ENCODE results near the gene SLC8A3.

SLC8A3 gene

DNA sequence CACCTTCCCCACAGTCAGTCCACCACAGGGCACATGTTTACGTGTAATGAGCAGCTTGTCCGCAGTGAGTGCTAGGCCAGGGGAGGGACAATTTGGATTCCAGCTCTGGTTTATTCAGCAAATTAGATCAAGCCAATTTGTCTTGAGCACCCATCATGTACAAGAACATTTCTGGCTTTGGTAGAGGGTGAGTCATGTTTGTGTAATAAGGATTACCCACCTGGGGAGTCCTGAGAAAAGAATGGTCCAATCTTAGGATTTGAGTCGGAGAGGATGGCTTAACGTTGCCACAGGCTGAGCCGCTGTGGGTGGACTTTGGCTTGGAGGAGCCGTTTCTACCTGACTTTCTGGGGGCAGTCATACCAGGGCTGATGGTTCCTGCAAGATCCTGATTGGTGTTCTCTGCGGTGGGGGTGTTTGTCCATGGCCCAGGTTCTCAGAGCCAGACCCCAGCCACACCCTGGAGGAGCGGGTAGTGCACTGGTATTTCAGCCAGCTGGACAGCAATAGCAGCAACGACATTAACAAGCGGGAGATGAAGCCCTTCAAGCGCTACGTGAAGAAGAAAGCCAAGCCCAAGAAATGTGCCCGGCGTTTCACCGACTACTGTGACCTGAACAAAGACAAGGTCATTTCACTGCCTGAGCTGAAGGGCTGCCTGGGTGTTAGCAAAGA, 165.8 kb downstream of the SLC8A3 start:
- in situ Hi-C loops (cut with MboI; ENCODE audit: low pct_unique_long_range_greater_than_20kb, low sequenced_read_pairs, unreplicated experiment) = loop anchor here (10.0 kb wide), 1 partner anchor 208 kb away; no protein-coding TSS in a partner anchor
- TF ChIP-seq, protein P1, sequence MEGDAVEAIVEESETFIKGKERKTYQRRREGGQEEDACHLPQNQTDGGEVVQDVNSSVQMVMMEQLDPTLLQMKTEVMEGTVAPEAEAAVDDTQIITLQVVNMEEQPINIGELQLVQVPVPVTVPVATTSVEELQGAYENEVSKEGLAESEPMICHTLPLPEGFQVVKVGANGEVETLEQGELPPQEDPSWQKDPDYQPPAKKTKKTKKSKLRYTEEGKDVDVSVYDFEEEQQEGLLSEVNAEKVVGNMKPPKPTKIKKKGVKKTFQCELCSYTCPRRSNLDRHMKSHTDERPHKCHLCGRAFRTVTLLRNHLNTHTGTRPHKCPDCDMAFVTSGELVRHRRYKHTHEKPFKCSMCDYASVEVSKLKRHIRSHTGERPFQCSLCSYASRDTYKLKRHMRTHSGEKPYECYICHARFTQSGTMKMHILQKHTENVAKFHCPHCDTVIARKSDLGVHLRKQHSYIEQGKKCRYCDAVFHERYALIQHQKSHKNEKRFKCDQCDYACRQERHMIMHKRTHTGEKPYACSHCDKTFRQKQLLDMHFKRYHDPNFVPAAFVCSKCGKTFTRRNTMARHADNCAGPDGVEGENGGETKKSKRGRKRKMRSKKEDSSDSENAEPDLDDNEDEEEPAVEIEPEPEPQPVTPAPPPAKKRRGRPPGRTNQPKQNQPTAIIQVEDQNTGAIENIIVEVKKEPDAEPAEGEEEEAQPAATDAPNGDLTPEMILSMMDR (IDR thresholded peaks at IDR 0.05; ENCODE audit: extremely low read depth, insufficient read depth, missing control alignments) = no peak
- no peak for DNase-seq (ENCODE audit: low spot score)

DNA sequence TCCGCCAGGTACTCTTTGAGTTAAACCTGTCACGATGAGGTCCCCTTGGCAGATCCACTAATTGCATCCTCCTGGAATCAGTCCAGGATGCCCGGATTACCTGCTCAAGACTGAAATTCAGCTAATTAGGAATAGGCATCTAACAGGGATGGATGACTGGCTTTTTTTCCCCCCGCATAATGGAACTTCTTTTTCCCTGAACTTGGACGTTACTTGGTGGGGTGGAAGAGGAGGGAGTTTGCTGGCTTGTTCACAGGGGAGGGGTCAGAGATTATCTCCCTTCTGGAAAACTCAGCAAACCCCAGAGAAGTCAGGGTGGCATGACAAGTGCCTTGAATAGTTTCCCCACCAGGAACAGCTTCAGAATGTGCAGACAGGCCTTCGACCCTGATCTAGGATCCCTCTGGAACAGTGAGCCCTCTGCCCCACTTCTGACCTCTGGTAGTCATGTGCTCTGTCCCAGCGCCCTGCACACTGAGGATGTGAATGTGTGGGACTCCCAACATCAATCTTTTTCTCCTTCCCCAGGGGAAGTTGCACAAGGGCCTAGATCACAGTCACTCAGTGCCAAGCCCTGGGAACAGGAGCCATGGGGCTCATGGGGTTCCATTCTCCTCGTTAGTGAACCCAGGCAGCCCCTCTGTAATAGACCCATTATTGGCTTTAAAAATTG, 167.1 kb downstream of the SLC8A3 start:
- in situ Hi-C loops (cut with MboI; ENCODE audit: low pct_unique_long_range_greater_than_20kb, low sequenced_read_pairs, unreplicated experiment) = loop anchor here (10.0 kb wide), 1 partner anchor 207 kb away; no protein-coding TSS in a partner anchor
- no peak for DNase-seq (ENCODE audit: low spot score)
- TF ChIP-seq, protein P1 (IDR thresholded peaks at IDR 0.05; ENCODE audit: extremely low read depth, insufficient read depth, missing control alignments) = no peak

DNA sequence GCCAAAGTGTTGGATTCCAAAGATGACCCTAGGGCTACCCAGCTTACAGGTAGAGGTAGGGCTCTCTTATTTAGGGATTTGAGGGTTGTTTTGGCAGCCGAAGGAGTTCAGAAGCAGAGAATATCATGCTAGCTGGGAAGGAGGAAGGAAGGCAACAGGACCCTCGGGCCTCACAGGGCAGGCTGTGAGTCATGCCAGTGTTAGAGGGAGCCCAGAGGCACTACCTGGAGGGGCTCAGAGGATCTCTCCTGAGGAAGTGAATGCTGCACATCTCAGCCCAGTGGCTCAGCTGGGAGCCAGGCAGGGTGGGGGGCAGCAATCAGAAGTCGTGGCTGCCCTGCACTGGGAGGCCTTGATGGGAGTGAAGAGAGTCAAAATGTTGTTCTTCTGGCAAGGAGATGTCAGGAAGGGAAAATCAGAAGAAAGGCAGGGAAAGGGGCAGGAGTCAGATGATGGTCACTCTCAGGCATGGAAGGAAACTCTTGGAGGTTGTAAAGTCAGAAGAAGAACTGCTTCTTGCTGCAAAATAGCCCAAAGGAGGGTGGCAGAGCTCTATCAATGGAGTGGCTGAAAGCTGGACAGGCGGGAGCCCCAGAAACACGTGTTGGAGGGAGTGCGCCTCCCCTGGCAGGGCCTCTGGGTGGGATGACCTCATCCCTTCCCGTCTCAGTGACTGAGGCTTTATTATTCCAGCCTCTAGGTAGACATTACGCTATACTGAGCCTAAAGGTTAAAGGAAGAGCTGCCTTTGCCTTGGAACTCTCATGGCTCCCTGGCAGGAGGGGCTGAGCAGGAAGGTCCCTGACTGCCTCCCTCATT, 168.2 kb downstream of the SLC8A3 start:
- DNase-seq (ENCODE audit: low spot score) = no peak
- in situ Hi-C loops (cut with MboI; ENCODE audit: low pct_unique_long_range_greater_than_20kb, low sequenced_read_pairs, unreplicated experiment) = loop anchor here (10.0 kb wide), 1 partner anchor 206 kb away; no protein-coding TSS in a partner anchor
- TF ChIP-seq, protein P1 (IDR thresholded peaks at IDR 0.05; ENCODE audit: extremely low read depth, insufficient read depth, missing control alignments) = no peak

DNA sequence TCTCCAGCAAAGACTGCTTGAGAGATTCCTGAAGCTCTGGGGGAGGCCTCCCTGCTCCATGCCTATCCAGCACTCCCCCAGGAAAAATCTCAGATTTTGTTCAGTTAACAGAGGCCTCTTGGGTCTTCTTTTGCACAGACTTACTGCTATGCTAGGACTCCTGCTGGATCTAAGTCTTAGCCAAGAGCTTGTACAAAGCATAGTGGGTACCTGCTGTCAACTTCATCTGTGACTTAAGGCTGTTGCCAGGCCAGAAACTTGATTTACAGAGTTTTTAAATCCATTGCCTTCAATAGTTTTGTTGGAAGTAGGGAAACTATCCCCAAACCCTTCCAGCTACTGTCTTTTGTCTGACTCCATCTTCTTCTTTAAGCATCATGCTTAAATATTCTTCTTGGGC, 169.1 kb downstream of the SLC8A3 start:
- TF ChIP-seq, protein P1 (IDR thresholded peaks at IDR 0.05; ENCODE audit: extremely low read depth, insufficient read depth, missing control alignments) = no peak
- in situ Hi-C loops (cut with MboI; ENCODE audit: low pct_unique_long_range_greater_than_20kb, low sequenced_read_pairs, unreplicated experiment) = loop anchor here (10.0 kb wide), 1 partner anchor 205 kb away; no protein-coding TSS in a partner anchor

DNA sequence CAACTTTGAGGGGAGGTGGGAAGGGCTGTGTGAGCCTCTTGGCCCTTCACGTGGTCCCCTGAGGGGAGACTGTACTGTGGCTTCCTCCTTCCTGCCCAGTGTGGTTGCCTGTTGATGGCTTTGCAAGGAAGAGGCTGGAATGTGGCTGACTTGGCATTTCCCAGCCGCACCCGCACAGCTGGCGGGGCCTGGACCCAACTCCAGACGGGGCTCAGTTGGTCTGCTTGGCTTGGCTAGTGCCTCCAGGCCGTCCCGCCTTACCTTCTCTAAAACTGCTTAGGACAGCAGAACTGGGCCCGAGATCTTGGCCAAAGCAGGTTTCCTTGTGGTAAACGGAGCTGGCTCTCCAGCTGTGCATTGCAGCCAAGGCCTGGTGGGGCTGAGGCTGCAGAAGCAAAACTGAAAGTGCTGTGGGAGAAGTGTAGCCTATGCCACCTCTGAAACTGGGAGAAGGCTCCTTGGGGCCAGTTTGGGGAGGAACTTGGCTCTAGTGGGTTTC, 170.0 kb downstream of the SLC8A3 start:
- TF ChIP-seq, protein P1 (IDR thresholded peaks at IDR 0.05; ENCODE audit: extremely low read depth, insufficient read depth, missing control alignments) = no peak
- in situ Hi-C loops (cut with MboI; ENCODE audit: low pct_unique_long_range_greater_than_20kb, low sequenced_read_pairs, unreplicated experiment) = no loop called here
- DNase-seq (ENCODE audit: low spot score) = no peak

More for the DNA sequence above, 169.1 kb downstream of the SLC8A3 start:
- no peak for DNase-seq (ENCODE audit: low spot score)

DNA sequence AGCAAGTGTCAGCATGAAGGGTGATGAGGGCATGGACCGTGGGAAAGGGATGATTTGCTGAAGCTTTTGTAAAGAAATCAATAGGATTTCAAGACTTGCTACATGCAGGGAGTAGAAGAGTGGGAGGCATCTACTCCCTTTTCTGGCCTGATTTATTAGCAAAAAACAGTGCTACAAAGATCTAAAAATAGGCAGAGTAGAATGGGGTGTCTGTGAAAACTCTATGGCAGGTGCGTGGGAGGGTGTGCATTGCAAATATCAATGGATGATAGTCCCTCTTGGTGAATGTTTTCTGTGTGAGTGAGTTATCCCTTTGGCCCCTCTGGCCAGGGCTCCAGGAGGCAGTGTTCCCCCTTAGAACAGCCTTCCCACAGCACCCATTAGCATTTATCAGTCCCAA, 170.5 kb downstream of the SLC8A3 start:
- DNase-seq (ENCODE audit: low spot score) = no peak
- TF ChIP-seq, protein P1 (IDR thresholded peaks at IDR 0.05; ENCODE audit: extremely low read depth, insufficient read depth, missing control alignments) = no peak
- in situ Hi-C loops (cut with MboI; ENCODE audit: low pct_unique_long_range_greater_than_20kb, low sequenced_read_pairs, unreplicated experiment) = no loop called here

Measured in GM13977 (cell line).